ENCODE measurements around the gene FAS.

FAS gene

GRCh38 chr10:88971221-88972061 lies 19.2 kb upstream of the FAS start:
- DNase-seq (ENCODE audit: low read depth): no peak

- DNase-seq (ENCODE audit: low read depth): no peak
Observed at GRCh38 chr10:88974012-88974411, 16.6 kb upstream of the FAS start.

DNA sequence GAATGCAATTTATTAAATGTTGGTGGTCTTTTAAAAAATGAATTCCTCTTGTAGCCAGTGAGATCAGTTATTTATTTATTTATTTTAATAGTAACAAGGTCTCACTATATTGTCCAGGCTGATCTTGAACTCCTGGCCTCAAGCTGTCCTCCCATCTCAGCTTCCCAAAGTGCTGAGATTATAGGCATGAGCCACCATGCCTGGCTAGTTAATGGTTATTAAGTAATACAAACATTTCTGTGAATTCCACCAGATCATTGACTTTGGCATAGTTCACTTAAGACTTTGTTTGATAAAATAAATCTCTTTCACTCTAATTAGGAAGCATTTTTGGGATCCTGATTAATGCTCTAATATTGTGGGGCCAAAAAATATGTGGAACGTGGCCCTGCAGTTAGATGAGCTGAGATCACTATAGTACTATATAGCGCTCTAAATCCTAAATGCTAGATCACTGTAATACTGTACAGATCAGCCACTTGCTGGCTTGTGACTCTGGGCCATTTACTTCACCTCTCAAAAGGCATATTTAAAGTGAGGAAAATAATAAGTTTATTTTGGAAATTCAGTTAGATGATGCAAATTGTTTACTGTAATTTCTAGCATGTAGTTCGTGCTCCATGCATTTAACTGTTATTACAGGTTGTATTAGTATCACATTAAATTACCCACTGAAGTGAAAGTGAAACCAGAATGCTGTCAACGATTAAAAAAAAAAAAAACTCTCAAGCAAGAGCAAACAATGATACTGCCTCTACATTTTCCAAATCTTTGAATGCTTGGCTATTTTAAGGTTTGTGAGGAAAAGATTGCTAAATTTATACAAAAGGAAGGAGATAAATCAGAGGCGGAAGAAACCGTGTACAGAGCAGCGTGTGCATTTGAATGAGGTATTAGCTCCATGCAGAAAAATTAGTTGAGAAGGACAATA lies 15.9 kb upstream of the FAS start:
- no peak for DNase-seq (ENCODE audit: low read depth)

DNA sequence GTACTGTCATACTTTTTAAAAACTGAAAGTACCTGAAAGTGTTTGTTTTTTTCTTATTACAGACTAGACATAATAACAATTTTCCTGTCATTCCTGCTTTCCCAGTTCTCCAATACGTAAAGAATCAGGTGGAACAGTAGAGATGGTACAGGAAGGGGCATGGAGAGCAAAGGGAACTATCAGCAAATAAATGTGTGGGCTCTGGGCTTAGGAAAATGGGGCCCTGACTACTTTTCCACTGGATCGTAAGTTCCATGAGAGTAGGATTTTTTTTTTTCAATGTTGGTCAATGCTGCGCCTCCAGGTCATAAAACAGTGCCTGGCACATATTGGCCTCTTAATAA lies 15.2 kb upstream of the FAS start:
- no peak for DNase-seq (ENCODE audit: low read depth)

GRCh38 chr10:88978463-88978862 lies 12.1 kb upstream of the FAS start:
- DNase-seq (ENCODE audit: low read depth): no peak

DNA sequence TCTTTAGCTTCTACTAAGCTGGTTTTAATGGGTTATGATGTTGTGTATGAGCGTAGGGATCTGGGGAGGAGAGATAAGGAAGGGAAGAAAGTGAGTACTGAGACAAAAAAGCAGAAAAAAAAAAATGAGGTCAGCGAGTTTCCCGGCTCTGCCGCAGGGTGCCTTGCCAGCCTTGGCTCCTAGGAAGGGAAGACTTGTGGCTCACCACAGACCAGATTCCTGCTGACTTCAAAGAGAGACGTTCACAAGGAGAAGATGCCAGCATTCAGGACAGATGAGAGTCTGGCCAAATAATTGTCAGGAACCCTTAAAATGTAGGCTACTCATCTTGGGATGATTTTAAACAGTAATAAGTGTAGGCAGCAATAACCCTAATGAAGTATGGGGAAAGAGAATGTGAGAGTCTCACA lies 11.4 kb upstream of the FAS start:
- DNase-seq (ENCODE audit: low read depth): no peak

GRCh38 chr10:88979603-88980002 lies 11.0 kb upstream of the FAS start:
- no peak for DNase-seq (ENCODE audit: low read depth)

GRCh38 chr10:88980247-88980646 lies 10.4 kb upstream of the FAS start:
- no peak for DNase-seq (ENCODE audit: low read depth)

DNA sequence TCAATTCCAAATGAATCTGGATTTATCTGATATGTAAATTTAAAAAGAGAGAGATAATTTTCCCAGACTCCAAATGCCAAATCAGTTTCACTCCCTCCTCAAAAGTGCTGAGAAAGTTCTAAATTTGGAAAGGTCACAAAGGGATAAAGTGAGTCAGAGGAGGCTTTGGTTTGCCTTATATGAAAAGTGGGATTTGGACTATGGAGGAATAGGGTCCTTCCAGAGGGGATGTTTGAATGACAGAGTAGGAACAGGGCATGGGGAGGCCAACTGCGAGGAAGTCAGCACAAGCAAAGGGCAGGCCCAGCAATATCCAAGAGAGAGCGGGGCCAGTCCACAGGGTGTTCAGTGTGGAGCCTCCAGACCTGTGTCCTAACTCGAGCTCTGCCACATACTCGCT lies 9.8 kb upstream of the FAS start:
- DNase-seq (ENCODE audit: low read depth): no peak

DNA sequence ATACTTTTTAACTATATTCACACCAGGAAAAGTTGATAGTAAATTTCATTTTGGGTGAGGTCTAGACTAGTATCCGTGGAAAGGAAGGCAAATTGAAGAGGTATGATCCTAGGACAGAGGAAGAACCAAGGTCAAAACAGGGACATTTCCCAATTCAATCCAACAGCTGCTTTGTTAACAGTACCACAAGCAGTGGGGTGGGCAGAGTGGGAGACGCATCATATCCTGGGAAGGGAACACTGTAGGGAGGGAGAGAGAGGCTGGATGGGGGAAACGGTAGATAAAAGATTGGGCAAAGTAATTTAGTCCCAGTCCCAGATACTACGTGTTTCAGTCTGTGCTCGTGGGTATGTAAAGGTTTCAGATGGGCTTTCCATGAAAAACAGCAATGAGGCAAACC lies 9.2 kb upstream of the FAS start:
- DNase-seq (ENCODE audit: low read depth): no peak

DNA sequence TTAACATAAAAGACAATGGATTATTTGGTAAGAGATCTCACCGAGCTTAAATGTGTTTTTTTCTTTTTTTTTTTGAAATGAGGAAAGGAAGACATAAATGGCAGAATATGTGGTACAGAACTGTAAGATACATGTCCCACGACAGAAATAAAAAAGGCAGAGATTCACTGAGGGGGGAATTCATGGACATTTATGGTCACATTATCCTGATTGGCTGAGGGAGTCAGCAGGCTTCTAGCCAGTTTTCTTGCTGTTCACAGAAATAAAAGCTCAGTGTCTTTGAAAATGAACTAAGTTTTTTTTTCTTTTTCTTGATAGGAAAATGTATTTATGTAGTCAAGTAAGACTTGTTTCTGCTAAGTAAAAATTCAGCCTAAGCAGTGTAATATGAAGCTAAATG lies 8.2 kb upstream of the FAS start:
- no peak for DNase-seq (ENCODE audit: low read depth)

GRCh38 chr10:88983206-88983605 lies 7.4 kb upstream of the FAS start:
- no peak for DNase-seq (ENCODE audit: low read depth)

GRCh38 chr10:88983939-88984338 lies 6.7 kb upstream of the FAS start:
- no peak for DNase-seq (ENCODE audit: low read depth)

DNA sequence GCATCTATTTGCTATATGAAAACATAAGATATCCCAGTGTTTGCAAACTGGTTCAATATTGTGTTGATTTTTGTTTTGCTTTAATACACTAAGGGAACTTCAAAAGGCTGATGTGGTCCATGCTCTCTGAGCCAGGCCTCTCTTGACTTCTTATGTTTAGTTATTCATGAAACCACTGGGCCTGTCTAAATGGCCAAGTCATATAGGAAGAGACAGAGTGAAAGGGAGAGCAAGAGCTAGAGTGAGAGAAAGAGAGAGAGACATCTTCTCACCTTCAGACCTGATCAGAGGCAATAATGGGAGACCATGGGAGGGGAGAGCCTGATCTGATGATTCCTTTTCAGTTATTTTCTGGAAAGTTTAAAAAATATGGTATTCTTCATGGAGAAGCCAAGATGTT lies 6.1 kb upstream of the FAS start:
- DNase-seq (ENCODE audit: low read depth): no peak

GRCh38 chr10:88986549-88987242 lies 3.9 kb upstream of the FAS start:
- no peak for DNase-seq (ENCODE audit: low read depth)

DNA sequence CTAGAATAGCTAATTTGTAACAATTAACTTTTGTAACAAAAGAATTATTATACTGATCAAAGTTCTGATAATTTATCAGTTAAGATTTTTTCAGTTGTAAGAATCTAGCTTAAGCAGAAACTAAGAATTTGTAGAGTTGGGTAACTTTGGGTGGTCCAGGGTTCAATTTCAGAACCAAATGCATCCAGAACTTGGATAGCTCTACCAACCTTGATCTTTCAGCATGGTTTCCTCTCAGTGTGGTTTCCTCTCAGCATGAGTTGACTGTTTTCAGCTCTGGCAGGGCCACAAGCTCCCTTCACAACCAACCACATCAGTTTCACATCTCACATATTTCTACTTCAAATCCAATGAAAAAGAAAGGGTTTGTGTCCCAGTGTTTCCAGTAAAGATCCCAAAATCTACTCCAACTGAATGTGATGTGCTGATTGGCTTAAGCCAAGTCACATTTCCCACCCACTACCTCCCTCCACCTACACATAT lies 3.3 kb upstream of the FAS start:
- DNase-seq (ENCODE audit: low read depth): no peak

GRCh38 chr10:88987840-88988239 lies 2.8 kb upstream of the FAS start:
- DNase-seq (ENCODE audit: low read depth): no peak

- DNase-seq (ENCODE audit: low read depth): no peak
Observed at GRCh38 chr10:88989423-88989822, 1.2 kb upstream of the FAS start.

- DNase-seq (ENCODE audit: low read depth): no peak
Observed at GRCh38 chr10:88989824-88990383, 694 bp upstream of the FAS start.

DNA sequence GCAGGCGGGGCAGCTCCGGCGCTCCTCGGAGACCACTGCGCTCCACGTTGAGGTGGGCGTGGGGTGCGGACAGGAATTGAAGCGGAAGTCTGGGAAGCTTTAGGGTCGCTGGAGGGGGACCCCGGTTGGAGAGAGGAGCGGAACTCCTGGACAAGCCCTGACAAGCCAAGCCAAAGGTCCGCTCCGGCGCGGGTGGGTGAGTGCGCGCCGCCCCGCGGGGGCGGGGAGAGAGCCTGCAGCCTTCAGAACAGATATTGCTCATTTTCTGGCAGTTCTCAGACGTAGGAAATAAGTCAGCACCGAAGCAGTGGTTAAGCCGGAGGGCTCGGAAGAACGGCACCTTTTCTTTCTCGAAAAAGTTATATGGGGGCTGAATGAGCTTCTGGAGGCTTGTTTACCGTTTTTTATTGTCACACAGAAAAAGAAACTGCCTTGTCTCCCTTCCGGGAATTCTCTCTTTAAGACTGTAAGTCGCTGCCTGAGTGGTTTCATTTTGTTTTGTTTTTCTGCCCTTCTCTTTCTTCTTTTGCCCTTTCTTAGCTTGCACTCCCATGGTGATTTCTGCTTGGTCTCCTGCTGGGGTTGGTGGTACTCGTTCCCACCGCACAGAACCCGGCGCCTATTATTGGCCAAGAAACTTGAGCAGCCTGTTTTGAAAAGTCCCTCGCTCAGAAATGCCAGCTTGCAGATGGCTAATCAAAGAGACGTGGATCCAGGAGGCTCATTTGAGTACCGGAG lies 732 bp downstream of the FAS start:
- no peak for DNase-seq (ENCODE audit: low read depth)

DNA sequence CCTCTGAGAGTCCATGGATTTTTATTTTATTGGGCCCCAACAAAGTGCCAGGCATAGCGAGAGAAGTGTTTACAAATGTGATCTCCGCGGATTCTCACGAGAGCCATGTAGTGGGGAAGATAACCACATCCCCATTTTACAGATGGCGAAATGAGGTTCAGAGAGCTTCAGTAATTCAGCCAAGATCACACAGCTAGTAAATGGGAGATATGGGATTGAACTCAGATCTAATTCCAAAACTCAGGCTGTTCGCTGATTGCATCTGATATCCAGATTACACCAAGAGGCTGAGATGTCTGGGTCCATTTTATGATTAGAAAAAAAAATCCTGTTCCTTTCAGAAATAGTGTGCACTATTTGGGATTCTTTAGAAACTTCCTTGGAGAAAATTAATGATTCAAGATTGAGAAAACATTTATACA lies 1.3 kb downstream of the FAS start:
- DNase-seq (ENCODE audit: low read depth): no peak
